Activated CD4-positive, alpha-beta T cell treated with anti-CD3 and anti-CD28 coated beads, Interleukin-2, amount 50 U/mL, for 24 hours (primary cell): ENCODE results near the gene KRTAP17-1.
"Not testable (repeated sequence)": the region's sequence is repeated elsewhere in the genome, so short reads cannot be mapped to it uniquely, and the experiment has no call there.

ENCODE experiments used
- DNase-seq, 2 donors: peaks; one replicate each; pipeline ENCODE4 v3.0.0-alpha.2; 2020; ENCODE audit warnings: low read depth in 1 of 2, low spot score in 1 of 2

Gene KRTAP17-1

GRCh38 chr17:41315204-41315794 lies at the start of gene KRTAP17-1:
KRTAP17-1 (minus strand) TSS chr17:41315710; CDS start chr17:41315650, 60 bp downstream.
- DNase-seq = no peak

- DNase-seq = no peak
These were observed 48.4 kb upstream of the KRTAP17-1 start for GRCh38 chr17:41363881-41364280.

GRCh38 chr17:41360296-41360995 lies 44.9 kb upstream of the KRTAP17-1 start:
- no peak for DNase-seq

GRCh38 chr17:41354536-41354935 lies 39.0 kb upstream of the KRTAP17-1 start:
- DNase-seq = no peak

- DNase-seq = no peak
These were observed 37.3 kb upstream of the KRTAP17-1 start for GRCh38 chr17:41352597-41353366.

- no peak for DNase-seq
These were observed 35.7 kb upstream of the KRTAP17-1 start for GRCh38 chr17:41351177-41351576.

GRCh38 chr17:41350381-41350878 lies 34.9 kb upstream of the KRTAP17-1 start, which contains the start of gene KRT33A:
KRT33A (minus strand) TSS chr17:41350828; CDS start chr17:41350767, 61 bp downstream.
- not testable (repeated sequence) for DNase-seq

- no peak for DNase-seq
These were observed 32.6 kb upstream of the KRTAP17-1 start for GRCh38 chr17:41347869-41348760.

GRCh38 chr17:41346421-41346820 lies 30.9 kb upstream of the KRTAP17-1 start:
- DNase-seq = not testable (repeated sequence)

GRCh38 chr17:41345992-41346391 lies 30.5 kb upstream of the KRTAP17-1 start:
- DNase-seq = no peak

GRCh38 chr17:41343029-41343428 lies 27.5 kb upstream of the KRTAP17-1 start:
- no peak for DNase-seq

GRCh38 chr17:41340934-41341861 lies 25.7 kb upstream of the KRTAP17-1 start:
- peak in 1 of 2 donors; percentile 37 for DNase-seq

- DNase-seq = no peak
These were observed 25.0 kb upstream of the KRTAP17-1 start for GRCh38 chr17:41340494-41340893.

GRCh38 chr17:41339571-41340172 lies 24.2 kb upstream of the KRTAP17-1 start:
- DNase-seq = no peak

- DNase-seq = peak in 1 of 2 donors; percentile 34
These were observed 23.5 kb upstream of the KRTAP17-1 start for GRCh38 chr17:41338961-41339485.

- no peak for DNase-seq
These were observed 20.2 kb upstream of the KRTAP17-1 start for GRCh38 chr17:41335747-41336146.

- DNase-seq = no peak
These were observed 19.1 kb upstream of the KRTAP17-1 start for GRCh38 chr17:41334385-41335305.

- no peak for DNase-seq
These were observed 18.3 kb upstream of the KRTAP17-1 start for GRCh38 chr17:41333836-41334235.
